PFSK-1 (cell line): Measurements from ENCODE around the gene ZPR1.

Experiments used
- POLR2AphosphoS5 ChIP-seq: IDR thresholded peaks from 2 replicates; pipeline ENCODE4 v1.6.1; 2012; ENCODE audit warnings: low read depth, mild to moderate bottlenecking, control low read depth, low read length, moderate library complexity
- SIN3A ChIP-seq: IDR thresholded peaks from 2 replicates; pipeline ENCODE4 v1.6.1; 2012; ENCODE audit warnings: mild to moderate bottlenecking, low read length, moderate library complexity, borderline replicate concordance; ENCODE audit not compliant: insufficient read depth
- TAF1 ChIP-seq: IDR thresholded peaks from 2 replicates; pipeline ENCODE4 v1.6.1; 2012; ENCODE audit warnings: low read length, control low read depth, borderline replicate concordance; ENCODE audit not compliant: insufficient read depth
- TF ChIP-seq, protein P1 (sequence below), 2 experiments: IDR thresholded peaks; 2 replicates each; pipeline versions ENCODE4 v1.6.1 to v1.8.0; 2011 to 2012; ENCODE audit warnings: low read depth in 2 of 2, low read length in 2 of 2, control low read depth in 1 of 2, inconsistent platforms in 1 of 2, mild to moderate bottlenecking in 1 of 2, moderate library complexity in 1 of 2; ENCODE audit not compliant: insufficient read depth in 1 of 2

GRCh38 chr11:116827461-116827860 lies 39.6 kb upstream of the ZPR1 start:
- TF ChIP-seq, protein P1, sequence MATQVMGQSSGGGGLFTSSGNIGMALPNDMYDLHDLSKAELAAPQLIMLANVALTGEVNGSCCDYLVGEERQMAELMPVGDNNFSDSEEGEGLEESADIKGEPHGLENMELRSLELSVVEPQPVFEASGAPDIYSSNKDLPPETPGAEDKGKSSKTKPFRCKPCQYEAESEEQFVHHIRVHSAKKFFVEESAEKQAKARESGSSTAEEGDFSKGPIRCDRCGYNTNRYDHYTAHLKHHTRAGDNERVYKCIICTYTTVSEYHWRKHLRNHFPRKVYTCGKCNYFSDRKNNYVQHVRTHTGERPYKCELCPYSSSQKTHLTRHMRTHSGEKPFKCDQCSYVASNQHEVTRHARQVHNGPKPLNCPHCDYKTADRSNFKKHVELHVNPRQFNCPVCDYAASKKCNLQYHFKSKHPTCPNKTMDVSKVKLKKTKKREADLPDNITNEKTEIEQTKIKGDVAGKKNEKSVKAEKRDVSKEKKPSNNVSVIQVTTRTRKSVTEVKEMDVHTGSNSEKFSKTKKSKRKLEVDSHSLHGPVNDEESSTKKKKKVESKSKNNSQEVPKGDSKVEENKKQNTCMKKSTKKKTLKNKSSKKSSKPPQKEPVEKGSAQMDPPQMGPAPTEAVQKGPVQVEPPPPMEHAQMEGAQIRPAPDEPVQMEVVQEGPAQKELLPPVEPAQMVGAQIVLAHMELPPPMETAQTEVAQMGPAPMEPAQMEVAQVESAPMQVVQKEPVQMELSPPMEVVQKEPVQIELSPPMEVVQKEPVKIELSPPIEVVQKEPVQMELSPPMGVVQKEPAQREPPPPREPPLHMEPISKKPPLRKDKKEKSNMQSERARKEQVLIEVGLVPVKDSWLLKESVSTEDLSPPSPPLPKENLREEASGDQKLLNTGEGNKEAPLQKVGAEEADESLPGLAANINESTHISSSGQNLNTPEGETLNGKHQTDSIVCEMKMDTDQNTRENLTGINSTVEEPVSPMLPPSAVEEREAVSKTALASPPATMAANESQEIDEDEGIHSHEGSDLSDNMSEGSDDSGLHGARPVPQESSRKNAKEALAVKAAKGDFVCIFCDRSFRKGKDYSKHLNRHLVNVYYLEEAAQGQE (IDR thresholded peaks at IDR 0.05; ENCODE audit: insufficient read depth in 1 of 2, low read depth in 2 of 2, low read length in 2 of 2), result no peak
- TF ChIP-seq SIN3A, result no peak
- TF ChIP-seq POLR2AphosphoS5, result no peak
- TF ChIP-seq TAF1, result no peak
